Transverse colon (tissue), 4 donors: ENCODE data around the gene TMEM214. TPM values are rescaled to one million over a fixed set of nuclear protein-coding genes. Genes with fewer than 3 reads are reported as not detected.

ENCODE experiments used
- DNase-seq: peaks from one replicate; pipeline ENCODE4 v3.0.0-alpha.2; 2019
- H3K27ac ChIP-seq, 4 donors: fragments of 200-600 bp; sonication (generic); 2 replicates each; pipeline ENCODE4 v1.5.1; 2016 to 2018; ENCODE audit warnings: inconsistent platforms in 4 of 4
- H3K27me3 ChIP-seq: fragments of 200-600 bp; sonication (generic); 2 replicates; pipeline ENCODE4 v1.5.1; 2017; ENCODE audit warnings: inconsistent platforms
- H3K36me3 ChIP-seq, 4 donors: fragments of 200-600 bp; sonication (generic); 2 replicates each; pipeline ENCODE4 v1.5.1; 2017 to 2019; ENCODE audit warnings: inconsistent platforms in 4 of 4
- H3K4me1 ChIP-seq, 4 donors: fragments of 200-600 bp; sonication (generic); 2 replicates each; pipeline ENCODE4 v1.5.1; 2017 to 2020; ENCODE audit warnings: inconsistent platforms in 4 of 4
- H3K4me3 ChIP-seq, 4 donors: fragments of 200-600 bp; sonication (generic); 1 replicate in 1 of 4; 2 replicates in 3 of 4; pipeline versions ENCODE4 v1.5.1 to v1.6.1; 2017 to 2019; ENCODE audit warnings: inconsistent platforms in 4 of 4
- H3K9me3 ChIP-seq, 2 donors: fragments of 200-600 bp; sonication (generic); 2 replicates each; pipeline ENCODE4 v1.5.1; 2017 to 2019; ENCODE audit warnings: inconsistent platforms in 2 of 2
- CTCF ChIP-seq, 5 experiments: fragments of 200-600 bp in 3 of 5; fragments of 450-650 bp in 2 of 5; sonication (generic) in 3 of 5; IDR thresholded peaks; 1 replicate in 2 of 5; 2 replicates in 3 of 5; pipeline ENCODE4 v1.5.1; 2016 to 2017; ENCODE audit warnings: antibody characterized with exemption in 5 of 5, inconsistent platforms in 3 of 5, mild to moderate bottlenecking in 2 of 5, moderate library complexity in 1 of 5
- EP300 ChIP-seq: sonication (generic); formaldehyde crosslinking; IDR thresholded peaks from one replicate; pipeline ENCODE4 v1.6.1; 2017; ENCODE audit warnings: antibody characterized with exemption, low read depth
- POLR2A ChIP-seq: fragments of 450-650 bp; IDR thresholded peaks from one replicate; pipeline ENCODE4 v1.6.1; 2016; ENCODE audit warnings: antibody characterized with exemption, mild to moderate bottlenecking, moderate library complexity
- POLR2AphosphoS5 ChIP-seq, 3 donors: sonication (generic); formaldehyde crosslinking; IDR thresholded peaks; one replicate each; pipeline ENCODE4 v1.6.1; 2016; ENCODE audit warnings: antibody characterized with exemption in 3 of 3
- WGBS, 2 donors: methylation state at CpG; one replicate each; pipeline ENCODE4 v1.1.5; 2018; ENCODE audit warnings: low coverage in 1 of 2; 5-methylcytosine and 5-hydroxymethylcytosine counted together
- in situ Hi-C, 4 donors: fragments of 200-750 bp; cut with MboI; loops; one replicate each; pipeline versions ENCODE4 v1.15.0 to v1.15.1; 2017; ENCODE audit warnings: low sequenced_read_pairs in 3 of 4, low pct_ligation_motif_present in 1 of 4, low pct_unique_long_range_greater_than_20kb in 1 of 4
- intact Hi-C: fragments of 100-400 bp; cut with DNase I; formaldehyde crosslinking; loops from one replicate; pipeline ENCODE4 v1.15.1; 2023; ENCODE audit warnings: low total_unique reads
- total RNA-seq, 4 donors: library from RNA; depleted of rRNA; stranded (reverse); fragments of >200 nt; gene quantifications; one replicate each; pipeline ENCODE4 v1.1.0, GENCODE V29; 2016

Gene TMEM214
- total RNA-seq, 4 donors from 2014 or later: 51.2 to 179 (median 127) TPM

GRCh38 chr2:27053776-27054175, 21.0 kb downstream of the TMEM214 start:
- in situ Hi-C loops: no loop called here
- Histone ChIP-seq H3K36me3 (peaks cover 0 to 12% (median 4%) of the 10 kb centered on the region in 4 donors), H3K4me1 (peaks cover 7 to 18% (median 16%) of the 10 kb centered on the region in 4 donors), H3K9me3 (no peaks in the 10 kb centered on the region), H3K4me3 (no peak overlapping the region), H3K27me3 (no peaks in the 10 kb centered on the region), H3K27ac (no peak overlapping the region)
- 90 to 100% methylated on average over 1 to 8 of the region's 8 CpGs for WGBS, 2 donors
- DNase-seq: no peak
- intact Hi-C loops: loop anchor here (5.0 kb wide), 1 partner anchor 34 kb away; the partner anchor contains the start of gene KHK
- TF ChIP-seq EP300: no peak
- no peak for TF ChIP-seq POLR2A

- WGBS, 2 donors: 93 to 100% methylated on average over 2 to 11 of the region's 11 CpGs
- TF ChIP-seq EP300 (no peak), POLR2A (no peak), CTCF (IDR thresholded peaks at IDR 0.05) (no peak), POLR2AphosphoS5 (IDR thresholded peaks at IDR 0.05) (no peak)
- H3K27me3 ChIP-seq: no peaks in the 10 kb centered on the region
- intact Hi-C loops: loop anchor here (5.0 kb wide), 1 partner anchor 33 kb away; the partner anchor contains the start of gene KHK
- DNase-seq: no peak
- H3K4me3 ChIP-seq: no peak overlapping the region
- peaks cover 0 to 12% (median 4%) of the 10 kb centered on the region in 4 donors for H3K36me3 ChIP-seq
- H3K9me3 ChIP-seq: no peaks in the 10 kb centered on the region
- H3K27ac ChIP-seq: no peak overlapping the region
- in situ Hi-C loops: no loop called here
- H3K4me1 ChIP-seq: peaks cover under 1 to 11% (median 10%) of the 10 kb centered on the region in 4 donors
These were observed 22.0 kb downstream of the TMEM214 start for GRCh38 chr2:27054721-27055120.

GRCh38 chr2:27057184-27057583, 24.4 kb downstream of the TMEM214 start:
- H3K9me3 ChIP-seq: no peaks in the 10 kb centered on the region
- H3K4me1 ChIP-seq: peaks cover 0 to 7% (median 5%) of the 10 kb centered on the region in 4 donors
- DNase-seq: no peak
- 93 to 100% methylated on average over 2 to 6 of the region's 6 CpGs for WGBS, 2 donors
- H3K36me3 ChIP-seq: peaks cover 0 to 12% (median 4%) of the 10 kb centered on the region in 4 donors
- TF ChIP-seq POLR2A (no peak), POLR2AphosphoS5 (IDR thresholded peaks at IDR 0.05) (no peak), CTCF (IDR thresholded peaks at IDR 0.05) (no peak), EP300 (no peak)
- no peaks in the 10 kb centered on the region for H3K27me3 ChIP-seq
- no peak overlapping the region for H3K4me3 ChIP-seq
- H3K27ac ChIP-seq: no peak overlapping the region
- in situ Hi-C loops: no loop called here
- intact Hi-C loops: no loop called here

- Histone ChIP-seq H3K27me3 (no peaks in the 10 kb centered on the region), H3K4me3 (no peak overlapping the region), H3K4me1 (no peaks in the 10 kb centered on the region), H3K9me3 (no peaks in the 10 kb centered on the region), H3K36me3 (peaks cover 0 to 12% (median 4%) of the 10 kb centered on the region in 4 donors), H3K27ac (no peak overlapping the region)
- no peak for DNase-seq
- TF ChIP-seq CTCF (IDR thresholded peaks at IDR 0.05) (no peak), POLR2AphosphoS5 (IDR thresholded peaks at IDR 0.05) (no peak), EP300 (no peak), POLR2A (no peak)
- intact Hi-C loops (no loop called here), in situ Hi-C loops (no loop called here)
- 89 to 100% methylated on average over 4 to 10 of the region's 10 CpGs for WGBS, 2 donors
These were observed 25.4 kb downstream of the TMEM214 start for GRCh38 chr2:27058210-27058609.
